ENCODE measurements around the gene MTMR10.

MTMR10 gene

DNA sequence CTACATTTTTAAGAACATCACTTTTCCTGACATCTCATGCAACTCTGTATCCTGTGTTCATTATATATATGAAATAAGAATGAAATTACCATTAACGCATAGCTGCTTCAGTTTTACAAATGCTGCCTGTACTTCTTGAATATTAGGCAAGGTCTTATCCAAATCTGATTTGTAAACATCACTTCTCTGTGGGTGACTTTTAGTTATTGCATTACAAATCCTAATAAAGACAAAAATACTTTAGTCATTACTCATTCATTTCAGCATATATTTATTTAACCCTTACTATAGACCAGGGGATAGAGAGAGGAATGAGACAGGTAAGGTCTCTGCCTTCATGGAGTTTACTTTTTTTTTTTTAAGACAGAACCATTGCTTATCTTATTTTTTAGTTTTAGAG, 36.8 kb downstream of the MTMR10 start:
- Histone ChIP-seq H3K4ac (ENCODE audit: low read depth, low read length) (no peak overlapping the region), H2AFZ (ENCODE audit: insufficient read depth, low read length, poor library complexity) (no peak overlapping the region), H4K91ac (ENCODE audit: low read depth, low read length) (no peak overlapping the region), H3K9me3 (ENCODE audit: insufficient read depth, low read depth, low read length) (peaks cover 2% of the 10 kb centered on the region), H3K4me3 (ENCODE audit: low read depth, low read length) (no peak overlapping the region), H3K27me3 (ENCODE audit: insufficient read depth, low read length) (no peaks in the 10 kb centered on the region), H3K27ac (ENCODE audit: low read depth, low read length) (no peak overlapping the region), H4K12ac (ENCODE audit: low read depth, low read length) (no peak overlapping the region), H3K9ac (ENCODE audit: low read length) (no peak overlapping the region), H3K79me2 (ENCODE audit: control insufficient read depth, insufficient read depth, low read length, poor library complexity) (no peaks in the 10 kb centered on the region), H2BK5ac (ENCODE audit: low read depth, low read length, poor library complexity) (no peak overlapping the region), H3K4me2 (ENCODE audit: low read length) (no peak overlapping the region), H3K14ac (ENCODE audit: low read length) (no peak overlapping the region), H3K36me3 (ENCODE audit: control insufficient read depth in 1 of 2, insufficient read depth in 2 of 2, low read length in 2 of 2) (peaks cover 31 to 48% of the 10 kb centered on the region in 2 experiments), H3K79me1 (ENCODE audit: low read length) (peaks cover 2% of the 10 kb centered on the region), H4K8ac (ENCODE audit: low read depth, low read length) (no peak overlapping the region), H2BK120ac (ENCODE audit: insufficient read depth, low read length, poor library complexity) (no peak overlapping the region), H2AK5ac (ENCODE audit: low read length) (no peak overlapping the region), H3K23ac (ENCODE audit: low read length) (no peak overlapping the region), H3K4me1 (ENCODE audit: control insufficient read depth in 1 of 2, insufficient read depth in 2 of 2, low read length in 2 of 2) (peaks cover 0 to 2% of the 10 kb centered on the region in 2 experiments), H2BK12ac (ENCODE audit: low read length) (no peak overlapping the region), H3K18ac (ENCODE audit: low read length) (no peak overlapping the region)
- WGBS (ENCODE audit: extremely low coverage, insufficient coverage, insufficient read length): no CpG with 5 or more reads among the region's 1 CpG
- peak in 1 of 2 donors; percentile 19 for DNase-seq

- H3K27ac ChIP-seq (ENCODE audit: low read depth, low read length): no peak overlapping the region
- H3K18ac ChIP-seq (ENCODE audit: low read length): peak overlapping the region; percentile 16
- H3K4me3 ChIP-seq (ENCODE audit: low read depth, low read length): no peak overlapping the region
- H3K23ac ChIP-seq (ENCODE audit: low read length): no peak overlapping the region
- H3K4ac ChIP-seq (ENCODE audit: low read depth, low read length): no peak overlapping the region
- H3K9me3 ChIP-seq (ENCODE audit: insufficient read depth, low read depth, low read length): peaks cover 2% of the 10 kb centered on the region
- H3K79me2 ChIP-seq (ENCODE audit: control insufficient read depth, insufficient read depth, low read length, poor library complexity): no peaks in the 10 kb centered on the region
- DNase-seq: peak; percentile 93 to 96
- no peak overlapping the region for H2BK5ac ChIP-seq (ENCODE audit: low read depth, low read length, poor library complexity)
- no peak overlapping the region for H3K9ac ChIP-seq (ENCODE audit: low read length)
- no peak overlapping the region for H4K12ac ChIP-seq (ENCODE audit: low read depth, low read length)
- H2AK5ac ChIP-seq (ENCODE audit: low read length): no peak overlapping the region
- H4K8ac ChIP-seq (ENCODE audit: low read depth, low read length): no peak overlapping the region
- peaks cover 31 to 42% of the 10 kb centered on the region in 2 experiments for H3K36me3 ChIP-seq (ENCODE audit: control insufficient read depth in 1 of 2, insufficient read depth in 2 of 2, low read length in 2 of 2)
- peak overlapping the region; percentile 6 for H2BK12ac ChIP-seq (ENCODE audit: low read length)
- no peak overlapping the region for H2BK120ac ChIP-seq (ENCODE audit: insufficient read depth, low read length, poor library complexity)
- H4K91ac ChIP-seq (ENCODE audit: low read depth, low read length): no peak overlapping the region
- H3K79me1 ChIP-seq (ENCODE audit: low read length): peaks cover 2% of the 10 kb centered on the region
- peaks cover 0 to 2% of the 10 kb centered on the region in 2 experiments for H3K4me1 ChIP-seq (ENCODE audit: control insufficient read depth in 1 of 2, insufficient read depth in 2 of 2, low read length in 2 of 2)
- WGBS (ENCODE audit: extremely low coverage, insufficient coverage, insufficient read length): no CpG with 5 or more reads among the region's 7 CpGs
- H3K14ac ChIP-seq (ENCODE audit: low read length): no peak overlapping the region
- H3K27me3 ChIP-seq (ENCODE audit: insufficient read depth, low read length): no peaks in the 10 kb centered on the region
- H3K4me2 ChIP-seq (ENCODE audit: low read length): no peak overlapping the region
- H2AFZ ChIP-seq (ENCODE audit: insufficient read depth, low read length, poor library complexity): peak overlapping the region; percentile 19
Measured at GRCh38 chr15:30953731-30954378, 37.6 kb downstream of the MTMR10 start.

- no CpG with 5 or more reads among the region's 7 CpGs for WGBS (ENCODE audit: extremely low coverage, insufficient coverage, insufficient read length)
- Histone ChIP-seq H3K4ac (ENCODE audit: low read depth, low read length) (no peak overlapping the region), H3K4me3 (ENCODE audit: low read depth, low read length) (no peak overlapping the region), H3K23ac (ENCODE audit: low read length) (peak overlapping the region; percentile 21), H3K27me3 (ENCODE audit: insufficient read depth, low read length) (no peaks in the 10 kb centered on the region), H3K36me3 (ENCODE audit: control insufficient read depth in 1 of 2, insufficient read depth in 2 of 2, low read length in 2 of 2) (peaks cover 29 to 40% of the 10 kb centered on the region in 2 experiments), H3K79me2 (ENCODE audit: control insufficient read depth, insufficient read depth, low read length, poor library complexity) (no peaks in the 10 kb centered on the region), H4K91ac (ENCODE audit: low read depth, low read length) (no peak overlapping the region), H3K4me2 (ENCODE audit: low read length) (no peak overlapping the region), H2BK120ac (ENCODE audit: insufficient read depth, low read length, poor library complexity) (no peak overlapping the region), H3K18ac (ENCODE audit: low read length) (no peak overlapping the region), H3K9me3 (ENCODE audit: insufficient read depth, low read depth, low read length) (peaks cover 2% of the 10 kb centered on the region), H3K79me1 (ENCODE audit: low read length) (peaks cover 2% of the 10 kb centered on the region), H3K9ac (ENCODE audit: low read length) (no peak overlapping the region), H2BK5ac (ENCODE audit: low read depth, low read length, poor library complexity) (no peak overlapping the region), H3K27ac (ENCODE audit: low read depth, low read length) (no peak overlapping the region), H4K12ac (ENCODE audit: low read depth, low read length) (no peak overlapping the region), H2AFZ (ENCODE audit: insufficient read depth, low read length, poor library complexity) (no peak overlapping the region), H2AK5ac (ENCODE audit: low read length) (no peak overlapping the region), H4K8ac (ENCODE audit: low read depth, low read length) (no peak overlapping the region), H2BK12ac (ENCODE audit: low read length) (no peak overlapping the region), H3K4me1 (ENCODE audit: control insufficient read depth in 1 of 2, insufficient read depth in 2 of 2, low read length in 2 of 2) (peaks cover 0 to 2% of the 10 kb centered on the region in 2 experiments), H3K14ac (ENCODE audit: low read length) (no peak overlapping the region)
- DNase-seq: no peak
Measured at GRCh38 chr15:30953183-30953582, 38.2 kb downstream of the MTMR10 start.

GRCh38 chr15:30943654-30944335, 47.6 kb downstream of the MTMR10 start:
- Histone ChIP-seq H2AFZ (ENCODE audit: insufficient read depth, low read length, poor library complexity) (no peak overlapping the region), H2BK120ac (ENCODE audit: insufficient read depth, low read length, poor library complexity) (no peak overlapping the region), H3K23ac (ENCODE audit: low read length) (no peak overlapping the region), H2AK5ac (ENCODE audit: low read length) (no peak overlapping the region), H3K36me3 (ENCODE audit: control insufficient read depth in 1 of 2, insufficient read depth in 2 of 2, low read length in 2 of 2) (peaks cover 37 to 61% of the 10 kb centered on the region in 2 experiments), H3K9me3 (ENCODE audit: insufficient read depth, low read depth, low read length) (no peaks in the 10 kb centered on the region), H4K91ac (ENCODE audit: low read depth, low read length) (no peak overlapping the region), H3K4me1 (ENCODE audit: control insufficient read depth in 1 of 2, insufficient read depth in 2 of 2, low read length in 2 of 2) (no peaks in the 10 kb centered on the region), H3K4me2 (ENCODE audit: low read length) (no peak overlapping the region), H4K12ac (ENCODE audit: low read depth, low read length) (no peak overlapping the region), H4K8ac (ENCODE audit: low read depth, low read length) (no peak overlapping the region), H3K79me1 (ENCODE audit: low read length) (no peaks in the 10 kb centered on the region), H3K14ac (ENCODE audit: low read length) (no peak overlapping the region), H3K9ac (ENCODE audit: low read length) (no peak overlapping the region), H3K79me2 (ENCODE audit: control insufficient read depth, insufficient read depth, low read length, poor library complexity) (no peaks in the 10 kb centered on the region), H3K27me3 (ENCODE audit: insufficient read depth, low read length) (no peaks in the 10 kb centered on the region), H2BK12ac (ENCODE audit: low read length) (no peak overlapping the region), H2BK5ac (ENCODE audit: low read depth, low read length, poor library complexity) (peak overlapping the region; percentile 33), H3K4me3 (ENCODE audit: low read depth, low read length) (no peak overlapping the region), H3K4ac (ENCODE audit: low read depth, low read length) (no peak overlapping the region), H3K27ac (ENCODE audit: low read depth, low read length) (no peak overlapping the region), H3K18ac (ENCODE audit: low read length) (no peak overlapping the region)
- no peak for DNase-seq
- WGBS (ENCODE audit: extremely low coverage, insufficient coverage, insufficient read length): no CpG with 5 or more reads among the region's 8 CpGs

Data from trophoblast cell (in vitro differentiated cells and primary cell).